OCI-LY7 (cell line): Measurements from ENCODE around the gene GOLPH3. TPM values are rescaled to one million over a fixed set of nuclear protein-coding genes. Genes with fewer than 3 reads are reported as not detected.

ENCODE experiments used
- BruUV-seq: library from RNA; stranded (reverse); fragments of 400-500 nt; replicated peaks from 2 replicates; lab custom pipeline; 2021; lab: Mats Ljungman, UMichigan
- CTCF ChIA-PET: fragments of 300-600 bp; sonication (Branson Sonifier 250); formaldehyde crosslinking; loops from one replicate; lab custom pipeline; 2022; ENCODE audit warnings: antibody characterized with exemption; ENCODE audit not compliant: unreplicated experiment; lab: Charles Lee
- POLR2A ChIA-PET: fragments of 300-600 bp; sonication (Branson Sonifier 250); formaldehyde crosslinking; loops from one replicate; lab custom pipeline; 2022; ENCODE audit warnings: antibody characterized with exemption; lab: Charles Lee
- DNase-seq: peaks from one replicate; pipeline ENCODE4 v3.0.0-alpha.2; 2015; ENCODE audit warnings: low spot score
- H2AFZ ChIP-seq: fragments of 200-600 bp; sonication (generic), shearing (Covaris generic); 2 replicates; pipeline ENCODE4 v1.6.1; 2014; ENCODE audit warnings: mild to moderate bottlenecking, antibody characterized with exemption, low read length, moderate library complexity
- H3K27ac ChIP-seq: fragments of 200-600 bp; sonication (generic); 2 replicates; pipeline ENCODE4 v1.5.1; 2014; ENCODE audit warnings: mixed run types, low read depth, mild to moderate bottlenecking, moderate library complexity, low read length, inconsistent platforms; ENCODE audit not compliant: poor library complexity, severe bottlenecking
- H3K36me3 ChIP-seq: fragments of 200-600 bp; sonication (generic); 2 replicates; pipeline ENCODE4 v1.6.1; 2014; ENCODE audit warnings: mild to moderate bottlenecking, antibody characterized with exemption, low read length, moderate library complexity, mixed read lengths; ENCODE audit not compliant: insufficient read depth
- H3K4me1 ChIP-seq: fragments of 200-600 bp; sonication (generic); 2 replicates; pipeline ENCODE4 v1.5.1; 2014; ENCODE audit warnings: mild to moderate bottlenecking, low read length; ENCODE audit not compliant: insufficient read depth, poor library complexity, severe bottlenecking
- H3K4me2 ChIP-seq: fragments of 200-600 bp; sonication (generic); 2 replicates; pipeline ENCODE4 v1.6.1; 2014; ENCODE audit warnings: mild to moderate bottlenecking, low read length
- H3K4me3 ChIP-seq: fragments of 200-600 bp; sonication (generic); 2 replicates; pipeline ENCODE4 v1.5.1; 2014; ENCODE audit warnings: mild to moderate bottlenecking, low read depth, low read length; ENCODE audit not compliant: poor library complexity, severe bottlenecking
- H3K79me2 ChIP-seq: fragments of 200-600 bp; sonication (generic); 2 replicates; pipeline ENCODE4 v1.6.1; 2016; ENCODE audit warnings: low read depth, mild to moderate bottlenecking, low read length, moderate library complexity, mixed read lengths; ENCODE audit not compliant: insufficient read depth
- H3K9me2 ChIP-seq: fragments of 200-600 bp; sonication (generic); 2 replicates; pipeline ENCODE4 v1.6.1; 2016; ENCODE audit warnings: mild to moderate bottlenecking, low read length, mixed read lengths; ENCODE audit not compliant: insufficient read depth
- H3K9me3 ChIP-seq: fragments of 200-600 bp; sonication (generic); 2 replicates; pipeline ENCODE4 v1.6.1; 2014; ENCODE audit warnings: mild to moderate bottlenecking, mixed run types, low read length, mixed read lengths
- H4K20me1 ChIP-seq: fragments of 200-600 bp; sonication (generic); 2 replicates; pipeline ENCODE4 v1.6.1; 2014; ENCODE audit warnings: mild to moderate bottlenecking, antibody characterized with exemption, low read length, moderate library complexity, mixed read lengths; ENCODE audit not compliant: insufficient read depth
- EZH2phosphoT487 ChIP-seq: fragments of 200-600 bp; sonication (generic); IDR thresholded peaks from 2 replicates; pipeline ENCODE4 v1.6.1; 2018; ENCODE audit warnings: low read depth, borderline replicate concordance, mild to moderate bottlenecking, mixed run types, antibody characterized with exemption, low read length, moderate library complexity, mixed read lengths
- intact Hi-C: fragments of 100-400 bp; cut with micrococcal nuclease; formaldehyde crosslinking; loops from one replicate; pipeline ENCODE4 v1.10.0; 2022; ENCODE audit not compliant: unreplicated experiment
- total RNA-seq, 2 experiments: library from RNA; depleted of rRNA in 1 of 2; stranded (reverse); fragments of >200 nt in 1 of 2; shearing (Covaris generic) in 1 of 2; gene quantifications; 2 replicates each; pipeline ENCODE4 v1.2.3, GENCODE V29; 2014 to 2022
- TF ChIP-seq, protein P1 (sequence below): fragments of 200-600 bp; sonication (generic); conservative IDR thresholded peaks from 2 replicates; pipeline ENCODE4 v1.5.1; 2014; ENCODE audit warnings: mild to moderate bottlenecking, antibody characterized with exemption, low read length, moderate library complexity, mixed read lengths

Gene GOLPH3
- total RNA-seq, 2 experiments from 2014 or later, result 35.9 to 53.8 TPM

DNA sequence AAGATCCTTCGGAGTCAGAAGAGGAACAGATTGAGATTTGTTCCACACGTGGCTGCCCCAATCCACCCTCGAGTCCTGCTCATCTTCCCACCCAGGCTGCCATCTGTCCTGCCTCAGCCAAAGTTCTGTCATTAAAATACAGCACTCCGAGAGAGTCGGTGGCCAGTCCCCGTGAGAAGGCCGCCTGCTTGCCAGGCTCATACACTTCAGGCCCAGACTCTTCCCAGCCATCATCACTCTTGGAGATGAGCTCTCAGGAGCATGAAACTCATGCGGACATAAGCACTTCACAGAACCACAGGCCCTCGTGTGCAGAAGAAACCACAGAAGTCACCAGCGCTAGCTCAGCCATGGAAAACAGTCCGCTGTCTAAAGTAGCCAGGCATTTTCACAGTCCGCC lies 85.9 kb downstream of the GOLPH3 start:
- no peaks in the 10 kb centered on the region for H3K79me2 ChIP-seq
- no peak overlapping the region for H2AFZ ChIP-seq
- peaks cover 8% of the 10 kb centered on the region; the same call in 1 of the 2 replicates for H3K36me3 ChIP-seq
- ChIA-PET POLR2A (no interaction called here), CTCF (no interaction called here)
- no TSS peak for BruUV-seq
- H4K20me1 ChIP-seq, result no peaks in the 10 kb centered on the region
- H3K4me3 ChIP-seq, result no peak overlapping the region
- intact Hi-C loops, result no loop called here
- DNase-seq, result no peak
- H3K4me2 ChIP-seq, result no peak overlapping the region
- no peaks in the 10 kb centered on the region for H3K4me1 ChIP-seq
- no peak for TF ChIP-seq EZH2phosphoT487
- TF ChIP-seq, protein P1, sequence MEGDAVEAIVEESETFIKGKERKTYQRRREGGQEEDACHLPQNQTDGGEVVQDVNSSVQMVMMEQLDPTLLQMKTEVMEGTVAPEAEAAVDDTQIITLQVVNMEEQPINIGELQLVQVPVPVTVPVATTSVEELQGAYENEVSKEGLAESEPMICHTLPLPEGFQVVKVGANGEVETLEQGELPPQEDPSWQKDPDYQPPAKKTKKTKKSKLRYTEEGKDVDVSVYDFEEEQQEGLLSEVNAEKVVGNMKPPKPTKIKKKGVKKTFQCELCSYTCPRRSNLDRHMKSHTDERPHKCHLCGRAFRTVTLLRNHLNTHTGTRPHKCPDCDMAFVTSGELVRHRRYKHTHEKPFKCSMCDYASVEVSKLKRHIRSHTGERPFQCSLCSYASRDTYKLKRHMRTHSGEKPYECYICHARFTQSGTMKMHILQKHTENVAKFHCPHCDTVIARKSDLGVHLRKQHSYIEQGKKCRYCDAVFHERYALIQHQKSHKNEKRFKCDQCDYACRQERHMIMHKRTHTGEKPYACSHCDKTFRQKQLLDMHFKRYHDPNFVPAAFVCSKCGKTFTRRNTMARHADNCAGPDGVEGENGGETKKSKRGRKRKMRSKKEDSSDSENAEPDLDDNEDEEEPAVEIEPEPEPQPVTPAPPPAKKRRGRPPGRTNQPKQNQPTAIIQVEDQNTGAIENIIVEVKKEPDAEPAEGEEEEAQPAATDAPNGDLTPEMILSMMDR, result no peak
- no peak overlapping the region for H3K27ac ChIP-seq
- no peaks in the 10 kb centered on the region for H3K9me3 ChIP-seq
- no peaks in the 10 kb centered on the region for H3K9me2 ChIP-seq

DNA sequence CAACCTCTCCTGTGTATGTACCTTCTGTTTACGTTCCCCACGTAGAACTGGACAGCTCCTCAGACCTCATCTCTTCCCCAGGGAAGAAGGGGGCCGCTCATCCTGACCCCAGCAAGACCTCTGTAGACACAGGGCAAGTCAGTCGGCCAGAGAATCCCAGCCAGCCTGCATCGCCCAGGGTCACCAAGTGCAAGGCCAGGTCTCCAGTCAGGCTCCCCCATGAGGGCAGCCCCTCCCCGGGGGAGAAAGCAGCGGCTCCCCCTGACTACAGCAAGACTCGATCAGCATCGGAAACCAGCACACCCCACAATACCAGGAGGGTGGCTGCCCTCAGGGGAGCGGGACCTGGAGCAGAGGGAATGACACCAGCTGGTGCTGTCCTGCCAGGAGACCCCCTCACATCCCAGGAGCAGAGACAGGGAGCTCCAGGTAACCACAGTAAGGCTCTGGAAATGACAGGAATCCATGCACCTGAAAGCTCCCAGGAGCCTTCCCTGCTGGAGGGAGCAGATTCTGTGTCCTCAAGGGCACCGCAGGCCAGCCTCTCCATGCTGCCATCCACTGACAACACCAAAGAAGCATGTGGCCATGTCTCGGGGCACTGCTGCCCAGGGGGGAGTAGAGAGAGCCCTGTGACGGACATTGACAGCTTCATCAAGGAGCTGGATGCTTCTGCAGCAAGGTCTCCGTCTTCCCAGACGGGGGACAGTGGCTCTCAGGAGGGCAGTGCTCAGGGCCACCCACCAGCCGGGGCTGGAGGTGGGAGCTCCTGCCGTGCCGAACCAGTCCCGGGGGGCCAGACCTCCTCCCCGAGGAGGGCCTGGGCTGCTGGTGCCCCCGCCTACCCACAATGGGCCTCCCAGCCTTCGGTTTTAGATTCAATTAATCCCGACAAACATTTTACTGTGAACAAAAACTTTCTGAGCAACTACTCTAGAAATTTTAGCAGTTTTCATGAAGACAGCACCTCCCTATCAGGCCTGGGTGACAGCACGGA lies 86.7 kb downstream of the GOLPH3 start:
- H3K4me2 ChIP-seq, result no peak overlapping the region
- H3K79me2 ChIP-seq, result no peaks in the 10 kb centered on the region
- no peaks in the 10 kb centered on the region for H3K4me1 ChIP-seq
- H3K9me3 ChIP-seq, result no peaks in the 10 kb centered on the region
- H2AFZ ChIP-seq, result no peak overlapping the region
- ChIA-PET POLR2A (interaction anchor here (0.6 to 0.7 kb wide), 2 partner anchors 130 to 1358 kb away, joined by 3 read pairs; no protein-coding TSS in a partner anchor), CTCF (no interaction called here)
- TF ChIP-seq EZH2phosphoT487, result no peak
- TF ChIP-seq, protein P1, result no peak
- H3K4me3 ChIP-seq, result no peak overlapping the region
- 0 out of 2 replicates have a peak, but pooled peaks cover 4% of the 10 kb centered on the region for H3K36me3 ChIP-seq
- no peak for DNase-seq
- intact Hi-C loops, result no loop called here
- no peaks in the 10 kb centered on the region for H4K20me1 ChIP-seq
- no TSS peak for BruUV-seq
- H3K9me2 ChIP-seq, result no peaks in the 10 kb centered on the region
- no peak overlapping the region for H3K27ac ChIP-seq
